ENCODE results near the gene MTR.

MTR gene

DNA sequence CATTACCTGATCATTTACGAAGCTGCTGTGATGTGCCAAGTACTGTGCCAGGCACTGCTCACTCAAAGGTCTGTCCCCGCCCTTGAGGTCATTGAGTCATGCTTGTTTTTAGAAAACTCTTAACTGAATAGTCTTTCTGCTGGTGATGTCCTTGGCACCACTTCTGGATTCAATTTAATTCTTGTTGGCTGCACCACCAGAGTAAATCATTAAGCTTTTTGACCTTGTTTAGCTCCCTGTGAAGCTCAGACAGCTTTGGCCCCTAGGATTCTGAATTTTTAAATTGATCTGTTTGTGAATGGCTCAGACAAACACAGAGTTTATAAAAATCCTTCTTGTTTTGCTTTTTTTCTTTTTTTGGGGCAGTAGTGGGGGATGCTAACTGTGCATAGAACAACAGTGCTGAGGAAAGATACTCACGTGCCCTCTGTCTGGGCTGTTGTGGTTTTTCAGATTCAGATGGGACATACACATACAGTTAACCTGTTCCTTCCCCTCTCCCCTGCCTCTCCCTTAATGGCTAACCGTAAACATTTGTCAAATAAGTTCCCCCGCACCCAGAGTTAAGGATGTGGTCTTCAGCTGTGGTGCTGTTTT is 67.6 kb downstream of the MTR start:
- Histone ChIP-seq H3K4me3 (ENCODE audit: extremely low read depth, insufficient read depth, low read length, poor library complexity, severe bottlenecking) (no peak overlapping the region), H3K4me1 (ENCODE audit: control insufficient read depth, insufficient read depth, low read length, poor library complexity, severe bottlenecking) (no peaks in the 10 kb centered on the region), H3K27ac (ENCODE audit: low read depth, low read length, severe bottlenecking) (no peak overlapping the region), H3K36me3 (ENCODE audit: control insufficient read depth, insufficient read depth, low read length) (peaks cover 74% of the 10 kb centered on the region), H3K9me3 (ENCODE audit: control insufficient read depth, low read length) (no peaks in the 10 kb centered on the region)
- WGBS, 2 experiments (ENCODE audit: insufficient coverage in 2 of 2), result 92 to 95% methylated on average over 2 of the region's 5 CpGs

DNA sequence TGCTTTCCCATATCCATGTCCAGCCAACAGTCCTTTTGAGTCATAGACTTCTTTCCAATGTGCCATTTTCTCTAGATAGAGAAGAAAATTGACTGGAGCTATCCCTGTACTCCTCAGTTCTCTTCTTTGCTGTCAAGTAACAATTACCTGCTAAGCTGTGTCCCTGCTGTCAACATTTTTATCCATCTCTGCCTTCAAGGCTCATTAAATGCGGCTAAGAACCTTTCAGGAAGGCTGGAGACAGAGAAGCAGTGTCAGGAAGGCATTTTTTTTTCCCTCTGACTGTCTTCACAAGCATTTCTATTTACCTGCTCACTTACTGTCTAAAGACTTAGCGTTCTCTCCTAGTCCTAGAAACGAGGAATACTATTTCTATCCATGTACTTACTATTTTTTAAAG is 69.1 kb downstream of the MTR start:
- H3K4me3 ChIP-seq (ENCODE audit: extremely low read depth, insufficient read depth, low read length, poor library complexity, severe bottlenecking), result no peak overlapping the region
- H3K36me3 ChIP-seq (ENCODE audit: control insufficient read depth, insufficient read depth, low read length), result peaks cover 64% of the 10 kb centered on the region
- WGBS, 2 experiments (ENCODE audit: insufficient coverage in 2 of 2), result 100% methylated on average over 1 of the region's 3 CpGs
- no peak overlapping the region for H3K27ac ChIP-seq (ENCODE audit: low read depth, low read length, severe bottlenecking)
- H3K9me3 ChIP-seq (ENCODE audit: control insufficient read depth, low read length), result no peaks in the 10 kb centered on the region
- H3K4me1 ChIP-seq (ENCODE audit: control insufficient read depth, insufficient read depth, low read length, poor library complexity, severe bottlenecking), result no peaks in the 10 kb centered on the region

DNA sequence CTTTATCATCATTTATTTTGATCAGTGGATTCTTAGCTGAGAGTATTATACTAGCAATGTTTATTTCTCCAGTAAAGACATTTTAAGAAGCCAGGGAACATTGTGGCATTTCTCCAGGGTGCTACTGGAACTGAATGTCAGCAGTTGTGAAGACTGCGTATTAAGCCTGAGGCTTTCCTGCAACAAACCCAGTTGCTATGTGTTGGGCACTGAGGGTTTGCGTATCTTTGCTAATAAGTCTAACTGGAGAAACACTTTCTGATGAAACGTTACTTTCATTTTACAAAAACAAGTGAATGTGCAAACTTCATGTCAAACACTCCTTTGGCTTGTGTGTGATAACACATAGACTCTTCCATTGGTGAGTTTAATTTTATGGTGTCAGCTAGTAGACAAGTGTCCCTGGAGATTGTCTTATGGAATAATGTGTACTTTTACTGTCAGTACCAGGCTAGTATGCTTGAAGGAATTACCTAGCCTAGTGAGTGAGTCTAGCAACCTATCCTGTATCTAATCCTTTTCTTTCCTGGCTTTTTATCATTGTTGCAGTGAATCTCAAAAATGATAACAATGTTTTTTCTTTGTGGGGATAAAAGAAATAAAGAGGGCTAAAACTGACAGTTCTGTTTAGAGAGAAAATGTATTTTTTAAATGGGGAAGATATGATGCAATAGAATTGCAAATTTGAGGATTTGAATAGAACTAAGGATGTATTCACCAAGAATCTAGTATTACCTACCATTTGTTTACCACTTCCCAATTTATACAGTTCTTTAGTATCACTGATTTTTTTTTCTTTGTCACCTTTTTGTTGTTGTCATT is 70.1 kb downstream of the MTR start:
- Histone ChIP-seq H3K27ac (ENCODE audit: low read depth, low read length, severe bottlenecking) (no peak overlapping the region), H3K9me3 (ENCODE audit: control insufficient read depth, low read length) (no peaks in the 10 kb centered on the region), H3K4me3 (ENCODE audit: extremely low read depth, insufficient read depth, low read length, poor library complexity, severe bottlenecking) (no peak overlapping the region), H3K4me1 (ENCODE audit: control insufficient read depth, insufficient read depth, low read length, poor library complexity, severe bottlenecking) (no peaks in the 10 kb centered on the region), H3K36me3 (ENCODE audit: control insufficient read depth, insufficient read depth, low read length) (peaks cover 60% of the 10 kb centered on the region)
- 100% methylated on average over 1 to 2 of the region's 3 CpGs for WGBS, 2 experiments (ENCODE audit: insufficient coverage in 2 of 2)

DNA sequence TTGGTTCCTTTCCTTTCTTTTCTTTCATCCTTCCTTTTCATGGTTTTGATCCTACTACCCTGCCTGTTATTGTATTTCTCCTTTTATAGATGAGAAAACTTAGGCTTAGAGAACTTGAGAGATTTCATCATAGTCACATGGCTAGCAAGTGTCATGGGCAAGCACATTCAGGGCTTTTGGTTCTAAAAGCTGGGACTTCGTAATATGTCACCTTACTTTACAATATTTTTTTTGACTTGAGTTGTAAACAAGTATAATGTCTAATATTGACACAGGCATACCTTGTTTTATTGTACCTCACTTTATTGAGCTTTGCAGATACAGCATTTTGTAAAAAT is 70.7 kb downstream of the MTR start:
- WGBS, 2 experiments (ENCODE audit: insufficient coverage in 2 of 2), result no CpG with 5 or more reads among the region's 1 CpG
- no peaks in the 10 kb centered on the region for H3K4me1 ChIP-seq (ENCODE audit: control insufficient read depth, insufficient read depth, low read length, poor library complexity, severe bottlenecking)
- no peaks in the 10 kb centered on the region for H3K9me3 ChIP-seq (ENCODE audit: control insufficient read depth, low read length)
- no peak overlapping the region for H3K4me3 ChIP-seq (ENCODE audit: extremely low read depth, insufficient read depth, low read length, poor library complexity, severe bottlenecking)
- no peak overlapping the region for H3K27ac ChIP-seq (ENCODE audit: low read depth, low read length, severe bottlenecking)
- H3K36me3 ChIP-seq (ENCODE audit: control insufficient read depth, insufficient read depth, low read length), result peaks cover 62% of the 10 kb centered on the region

DNA sequence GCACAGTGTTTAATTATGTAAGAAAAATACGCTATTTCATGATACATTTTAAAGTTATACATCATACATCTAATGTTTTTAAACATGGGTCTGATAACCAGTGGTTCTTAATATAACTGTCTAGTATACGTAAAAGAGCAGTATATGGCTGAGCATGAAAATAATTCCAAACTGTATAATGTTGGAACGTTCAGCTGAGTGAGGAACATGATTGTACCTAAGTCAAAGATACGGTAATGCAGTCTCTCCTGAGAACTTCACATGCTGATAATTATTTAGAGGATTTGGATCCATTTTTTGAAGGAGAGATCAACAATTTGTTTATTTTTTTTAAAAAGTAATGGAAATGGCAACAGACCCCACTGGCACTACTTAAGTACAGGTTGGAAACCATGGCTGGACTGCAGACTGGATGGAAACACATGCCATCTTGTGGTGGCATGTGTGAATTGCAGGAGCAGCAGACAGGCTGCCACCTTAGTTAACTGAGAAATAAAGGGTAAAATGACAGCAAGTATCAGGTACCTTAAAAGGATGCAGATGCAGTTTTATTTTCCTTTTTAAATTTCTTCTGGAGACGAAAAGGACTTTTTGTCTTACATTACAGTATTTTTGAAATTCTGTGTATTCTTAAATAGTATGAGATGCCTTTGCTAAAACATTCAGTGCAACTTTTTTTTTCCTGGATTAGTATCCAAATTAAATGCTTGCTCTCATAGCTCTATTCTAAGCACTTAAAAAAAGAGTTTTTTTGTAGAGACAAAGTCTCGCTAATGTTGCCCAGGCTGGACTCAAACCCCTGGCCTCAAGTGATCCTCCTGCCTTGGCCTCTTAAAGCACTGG is 73.8 kb downstream of the MTR start:
- no peak overlapping the region for H3K27ac ChIP-seq (ENCODE audit: low read depth, low read length, severe bottlenecking)
- no peaks in the 10 kb centered on the region for H3K4me1 ChIP-seq (ENCODE audit: control insufficient read depth, insufficient read depth, low read length, poor library complexity, severe bottlenecking)
- 94 to 95% methylated on average over 2 to 4 of the region's 6 CpGs for WGBS, 2 experiments (ENCODE audit: insufficient coverage in 2 of 2)
- peaks cover 55% of the 10 kb centered on the region for H3K36me3 ChIP-seq (ENCODE audit: control insufficient read depth, insufficient read depth, low read length)
- H3K4me3 ChIP-seq (ENCODE audit: extremely low read depth, insufficient read depth, low read length, poor library complexity, severe bottlenecking), result no peak overlapping the region
- no peaks in the 10 kb centered on the region for H3K9me3 ChIP-seq (ENCODE audit: control insufficient read depth, low read length)

DNA sequence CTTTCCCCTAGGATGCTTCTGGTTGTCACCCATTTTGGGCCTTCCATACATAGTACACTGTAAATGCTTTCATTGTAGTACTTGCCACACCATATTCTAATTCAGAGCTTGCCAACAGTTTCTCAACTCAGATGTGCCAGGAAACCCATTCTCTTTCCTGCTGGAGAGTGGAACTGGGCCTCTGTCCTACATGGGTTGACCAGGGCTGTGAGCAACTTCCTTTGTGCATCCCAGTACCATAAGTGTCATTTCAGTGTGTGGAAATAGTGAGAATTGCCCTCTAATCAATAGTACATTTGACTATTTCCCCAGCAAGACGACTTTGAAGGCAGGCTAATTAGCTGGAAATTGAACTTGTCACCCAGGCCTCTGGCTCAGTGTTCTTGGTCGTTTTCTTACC is 74.8 kb downstream of the MTR start:
- Histone ChIP-seq H3K36me3 (ENCODE audit: control insufficient read depth, insufficient read depth, low read length) (peaks cover 61% of the 10 kb centered on the region), H3K4me1 (ENCODE audit: control insufficient read depth, insufficient read depth, low read length, poor library complexity, severe bottlenecking) (no peaks in the 10 kb centered on the region), H3K4me3 (ENCODE audit: extremely low read depth, insufficient read depth, low read length, poor library complexity, severe bottlenecking) (no peak overlapping the region), H3K27ac (ENCODE audit: low read depth, low read length, severe bottlenecking) (no peak overlapping the region), H3K9me3 (ENCODE audit: control insufficient read depth, low read length) (no peaks in the 10 kb centered on the region)
- WGBS, 2 experiments (ENCODE audit: insufficient coverage in 2 of 2), result 86 to 90% methylated on average over 1 of the region's 2 CpGs

DNA sequence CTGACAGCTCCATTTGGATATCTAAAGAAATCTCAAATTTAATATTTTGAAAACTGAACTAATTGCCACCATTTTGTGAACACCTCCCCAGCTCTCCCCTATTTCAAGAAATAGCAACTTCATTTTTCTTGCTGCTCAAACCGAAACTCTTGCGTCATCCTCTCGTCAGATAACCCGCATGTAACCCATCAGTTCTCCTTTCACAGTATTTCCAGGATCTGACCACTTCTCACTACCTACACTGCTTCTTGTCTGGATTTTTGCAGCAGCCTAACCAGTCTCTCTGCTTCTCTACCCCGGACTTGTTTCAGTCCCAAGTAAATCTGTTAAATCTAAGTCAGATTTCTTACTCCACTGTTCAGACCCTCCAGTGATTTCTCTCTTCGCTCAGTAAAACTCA is 75.6 kb downstream of the MTR start:
- peaks cover 64% of the 10 kb centered on the region for H3K36me3 ChIP-seq (ENCODE audit: control insufficient read depth, insufficient read depth, low read length)
- no peak overlapping the region for H3K4me3 ChIP-seq (ENCODE audit: extremely low read depth, insufficient read depth, low read length, poor library complexity, severe bottlenecking)
- no peaks in the 10 kb centered on the region for H3K9me3 ChIP-seq (ENCODE audit: control insufficient read depth, low read length)
- no peak overlapping the region for H3K27ac ChIP-seq (ENCODE audit: low read depth, low read length, severe bottlenecking)
- no peaks in the 10 kb centered on the region for H3K4me1 ChIP-seq (ENCODE audit: control insufficient read depth, insufficient read depth, low read length, poor library complexity, severe bottlenecking)
- 89 to 90% methylated on average over 5 of the region's 6 CpGs for WGBS, 2 experiments (ENCODE audit: insufficient coverage in 2 of 2)

DNA sequence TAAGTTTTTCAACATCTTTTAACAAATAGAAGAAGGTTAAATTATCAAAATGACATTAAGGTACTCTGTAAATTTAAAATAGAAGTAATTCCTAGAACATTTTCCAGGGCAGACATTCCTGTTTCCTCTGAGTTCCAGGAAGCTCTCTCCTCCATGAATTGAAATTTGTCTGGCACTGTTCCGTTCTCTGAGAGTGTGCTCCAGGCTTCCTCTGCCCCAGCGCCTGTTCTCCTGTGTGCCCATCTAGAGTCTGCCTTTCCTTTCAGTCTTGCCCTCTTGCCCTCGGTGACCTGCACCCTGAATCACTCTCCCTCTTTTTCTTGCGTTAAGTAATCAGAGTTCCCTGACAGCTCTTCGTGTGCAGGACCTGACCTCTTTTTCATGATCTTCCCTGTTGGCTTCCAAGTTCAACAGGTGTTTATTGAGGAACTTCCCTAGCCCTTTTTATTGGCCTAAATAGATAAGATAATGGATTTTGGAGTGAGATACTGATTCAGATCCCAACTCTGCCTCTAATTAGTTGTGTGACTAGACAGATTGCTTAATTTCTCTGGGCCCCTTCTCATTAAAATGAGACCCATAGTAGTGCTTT is 77.1 kb downstream of the MTR start:
- H3K9me3 ChIP-seq (ENCODE audit: control insufficient read depth, low read length), result no peaks in the 10 kb centered on the region
- peaks cover 62% of the 10 kb centered on the region for H3K36me3 ChIP-seq (ENCODE audit: control insufficient read depth, insufficient read depth, low read length)
- no peak overlapping the region for H3K27ac ChIP-seq (ENCODE audit: low read depth, low read length, severe bottlenecking)
- H3K4me1 ChIP-seq (ENCODE audit: control insufficient read depth, insufficient read depth, low read length, poor library complexity, severe bottlenecking), result no peaks in the 10 kb centered on the region
- H3K4me3 ChIP-seq (ENCODE audit: extremely low read depth, insufficient read depth, low read length, poor library complexity, severe bottlenecking), result no peak overlapping the region
- WGBS, 2 experiments (ENCODE audit: insufficient coverage in 2 of 2), result 90 to 97% methylated on average over 3 to 5 of the region's 5 CpGs

DNA sequence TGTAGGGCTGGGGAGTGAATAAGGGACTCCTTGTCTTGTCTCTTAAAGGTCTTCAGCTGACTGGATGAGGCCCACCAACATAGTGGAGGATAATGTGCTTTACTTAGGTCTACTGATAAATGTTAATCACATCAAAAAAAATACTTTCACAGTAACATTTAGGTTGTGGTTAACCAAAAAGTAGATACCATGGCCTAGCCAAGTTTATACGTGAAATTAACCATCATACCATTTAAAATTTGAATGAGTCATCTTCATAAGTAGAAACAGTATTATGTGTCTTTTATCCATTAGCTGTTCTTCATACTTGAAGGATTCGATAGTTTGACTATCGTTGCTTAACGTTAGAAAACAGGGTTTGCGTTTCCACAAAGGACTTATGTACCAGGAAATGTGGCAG is 80.9 kb downstream of the MTR start:
- Histone ChIP-seq H3K27ac (ENCODE audit: low read depth, low read length, severe bottlenecking) (no peak overlapping the region), H3K4me3 (ENCODE audit: extremely low read depth, insufficient read depth, low read length, poor library complexity, severe bottlenecking) (no peak overlapping the region), H3K4me1 (ENCODE audit: control insufficient read depth, insufficient read depth, low read length, poor library complexity, severe bottlenecking) (no peaks in the 10 kb centered on the region), H3K36me3 (ENCODE audit: control insufficient read depth, insufficient read depth, low read length) (peaks cover 60% of the 10 kb centered on the region), H3K9me3 (ENCODE audit: control insufficient read depth, low read length) (no peaks in the 10 kb centered on the region)
- 100% methylated on average over 3 to 4 of the region's 5 CpGs for WGBS, 2 experiments (ENCODE audit: insufficient coverage in 2 of 2)

DNA sequence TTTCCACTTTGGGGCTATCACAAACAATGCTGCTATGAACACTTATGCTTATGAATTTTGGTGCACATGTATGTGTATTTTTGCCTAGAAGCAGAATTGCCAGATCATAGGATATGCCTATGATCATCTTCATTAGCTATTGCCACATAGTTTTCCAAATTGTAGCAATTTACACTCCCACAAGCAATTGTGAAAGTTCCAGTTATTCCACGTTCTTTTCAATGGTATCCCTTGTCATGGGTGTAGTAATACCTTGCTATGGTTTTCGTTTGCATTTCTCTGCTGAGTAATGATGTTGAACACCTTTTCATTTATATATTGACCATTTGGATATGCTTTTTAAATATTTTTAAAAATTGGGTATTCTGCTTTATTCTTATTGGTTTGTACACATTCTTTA is 82.6 kb downstream of the MTR start:
- peaks cover 57% of the 10 kb centered on the region for H3K36me3 ChIP-seq (ENCODE audit: control insufficient read depth, insufficient read depth, low read length)
- WGBS, 2 experiments (ENCODE audit: insufficient coverage in 2 of 2), result no CpG with 5 or more reads among the region's 2 CpGs
- H3K27ac ChIP-seq (ENCODE audit: low read depth, low read length, severe bottlenecking), result no peak overlapping the region
- no peaks in the 10 kb centered on the region for H3K9me3 ChIP-seq (ENCODE audit: control insufficient read depth, low read length)
- no peak overlapping the region for H3K4me3 ChIP-seq (ENCODE audit: extremely low read depth, insufficient read depth, low read length, poor library complexity, severe bottlenecking)
- H3K4me1 ChIP-seq (ENCODE audit: control insufficient read depth, insufficient read depth, low read length, poor library complexity, severe bottlenecking), result no peaks in the 10 kb centered on the region

Measured in mesodermal cell (in vitro differentiated cells).